K562 (cell line): ENCODE measurements around the gene MT1E. TPM values are rescaled to one million over a fixed set of nuclear protein-coding genes. Genes with fewer than 3 reads are reported as not detected.
A peak's percentile ranks its signal among the peaks of the same experiment; 100 is the strongest.

Experiments
- CREBBP ChIP-seq: IDR thresholded peaks from one replicate; pipeline ENCODE4 v1.6.1; 2012; ENCODE audit warnings: low read depth, mild to moderate bottlenecking, control low read depth, inconsistent platforms, low read length
- CTCF ChIP-seq, 3 experiments: IDR thresholded peaks in 2 of 3; conservative IDR thresholded peaks in 1 of 3; 2 replicates each; pipeline ENCODE4 v1.5.1; 2011 to 2012; ENCODE audit warnings: low read length in 3 of 3, mild to moderate bottlenecking in 3 of 3, control low read depth in 2 of 3, improper control_type of control experiment in 1 of 3, inconsistent platforms in 1 of 3, low read depth in 1 of 3, mixed read lengths in 1 of 3, moderate library complexity in 1 of 3; ENCODE audit not compliant: insufficient read depth in 2 of 3
- DEAF1 ChIP-seq: fragments of 450-650 bp; formaldehyde crosslinking; IDR thresholded peaks from 2 replicates; pipeline ENCODE4 v1.4.0; 2020; ENCODE audit warnings: mild to moderate bottlenecking, moderate library complexity
- MEIS2 ChIP-seq: fragments of 450-650 bp; IDR thresholded peaks from 2 replicates; pipeline ENCODE4 v1.6.1; 2014; ENCODE audit warnings: mild to moderate bottlenecking; ENCODE audit not compliant: partially characterized antibody
- NR2F6 ChIP-seq: fragments of 450-650 bp; formaldehyde crosslinking; IDR thresholded peaks from 2 replicates; pipeline ENCODE4 v1.4.0; 2020; ENCODE audit warnings: mild to moderate bottlenecking
- PKNOX1 ChIP-seq: fragments of 450-650 bp; IDR thresholded peaks from 2 replicates; pipeline ENCODE4 v1.6.1; 2016
- RAD21 ChIP-seq, 2 experiments: fragments of 250-450 bp in 1 of 2; fragments of 450-650 bp in 1 of 2; sonication (Bioruptor Pico) in 1 of 2; formaldehyde crosslinking in 1 of 2; IDR thresholded peaks in 1 of 2; conservative IDR thresholded peaks in 1 of 2; 2 replicates each; pipeline versions ENCODE4 v1.4.0 to v1.8.0; 2020 to 2022; ENCODE audit warnings: mild to moderate bottlenecking in 2 of 2, moderate library complexity in 1 of 2
- REST ChIP-seq, 2 experiments: fragments of 450-650 bp; formaldehyde crosslinking in 1 of 2; IDR thresholded peaks; 2 replicates each; pipeline versions ENCODE4 v1.4.0 to v1.6.1; 2014 to 2020; ENCODE audit warnings: mild to moderate bottlenecking in 2 of 2, borderline replicate concordance in 1 of 2, low read depth in 1 of 2
- SMC3 ChIP-seq: conservative IDR thresholded peaks from 2 replicates; pipeline ENCODE4 v1.6.1; 2011; ENCODE audit warnings: low read depth, low read length, improper control_type of control experiment; ENCODE audit not compliant: insufficient read depth
- SUPT5H ChIP-seq: fragments of 450-650 bp; IDR thresholded peaks from 2 replicates; pipeline ENCODE4 v1.6.1; 2016
- ZFP36 ChIP-seq: fragments of 150-350 bp; IDR thresholded peaks from 2 replicates; pipeline ENCODE4 v1.6.1; 2018; ENCODE audit warnings: low read length, low read depth; ENCODE audit not compliant: partially characterized antibody
- polyA plus RNA-seq, 8 experiments: library from polyadenylated mRNA; depleted of rRNA in 4 of 8; stranded (reverse) in 5 of 8; unstranded in 3 of 8; fragments of >200 nt; fragmentation: Nextera tagmentation in 2 of 8; fragmentation: Illumina TruSeq in 1 of 8; extraction: Ambion mirVana in 2 of 8; extraction: Trizol in 1 of 8; gene quantifications; 2 replicates each; pipeline versions ENCODE4 v1.2.1 to v1.2.3, GENCODE V29; 2011 to 2014; ENCODE audit warnings: inconsistent platforms in 1 of 8, missing spikeins in 1 of 8
- total RNA-seq, 7 experiments: library from RNA; depleted of rRNA in 6 of 7; stranded (reverse); fragments of >200 nt in 6 of 7; fragmentation: Illumina TruSeq in 2 of 7; extraction: Trizol in 2 of 7; gene quantifications; 2 replicates each; pipeline versions ENCODE4 v1.2.1 to v1.2.3, GENCODE V29; 2011 to 2021; ENCODE audit warnings: low replicate concordance in 1 of 7

MT1E gene
- total and polyA plus RNA-seq, 9 of the 15 experiments (the other 6 are each of a cell fraction or from before 2014, with no cell fraction given), result 0.29 to 0.81 (median 0.46) TPM; not detected in 3

- TF ChIP-seq CTCF (IDR thresholded peaks at IDR 0.05 in 2 of 3, conservative IDR thresholded peaks at IDR 0.05 in 1 of 3; ENCODE audit: insufficient read depth in 2 of 3, low read depth in 1 of 3, low read length in 3 of 3) (peak; percentile 53 to 68 (median 61)), RAD21 (CRISPR knock-in tag; conservative IDR thresholded peaks at IDR 0.05 in 1 of 2, IDR thresholded peaks at IDR 0.05 in 1 of 2) (peak; percentile 55 to 74), MEIS2 (peak; percentile 69), DEAF1 (CRISPR knock-in tag) (peak; percentile 38; the same call in 1 of the 2 replicates), CREBBP (no peak), NR2F6 (CRISPR knock-in tag) (no peak), REST (IDR thresholded peaks at IDR 0.05; ENCODE audit: borderline replicate concordance) (peak; percentile 60; the same call in 1 of the 2 replicates), REST (CRISPR knock-in tag; IDR thresholded peaks at IDR 0.05; ENCODE audit: low read depth) (no peak), PKNOX1 (peak; percentile 87), ZFP36 (peak; percentile 55), SMC3 (0 out of 2 replicates have a peak, but pooled peaks have one; percentile 10), SUPT5H (no peak)
Observed at GRCh38 chr16:56603589-56603988, 22.0 kb upstream of the MT1E start (continued).
